MG63 (cell line): ENCODE data around the gene MFN1. TPM values are rescaled to one million over a fixed set of nuclear protein-coding genes. Genes with fewer than 3 reads are reported as not detected.
A peak's percentile ranks its signal among the peaks of the same experiment; 100 is the strongest.
"Not testable (repeated sequence)": the region's sequence is repeated elsewhere in the genome, so short reads cannot be mapped to it uniquely, and the experiment has no call there.

Experiments used
- DNase-seq: peaks from one replicate; pipeline ENCODE4 v3.0.0-alpha.2; 2020
- H3K27me3 ChIP-seq: fragments of 250-450 bp; sonication (Bioruptor Pico); 2 replicates; pipeline ENCODE4 v1.5.1; 2020; ENCODE audit warnings: mild to moderate bottlenecking, moderate library complexity
- H3K36me3 ChIP-seq: fragments of 250-450 bp; sonication (Bioruptor Pico); 2 replicates; pipeline ENCODE4 v1.5.1; 2020; ENCODE audit warnings: mild to moderate bottlenecking, moderate library complexity
- H3K4me3 ChIP-seq: fragments of 250-450 bp; sonication (Bioruptor Pico); 2 replicates; pipeline ENCODE4 v1.5.1; 2020; ENCODE audit warnings: mild to moderate bottlenecking, moderate library complexity
- H3K9me3 ChIP-seq: fragments of 250-450 bp; sonication (Bioruptor Pico); 2 replicates; pipeline ENCODE4 v1.5.1; 2020; ENCODE audit warnings: mild to moderate bottlenecking, moderate library complexity
- total RNA-seq: library from RNA; depleted of rRNA; stranded (reverse); fragments of >200 nt; shearing (Covaris generic); gene quantifications from 2 replicates; pipeline ENCODE4 v1.2.3, GENCODE V29; 2014; ENCODE audit warnings: low replicate concordance; rRNA removed

Gene MFN1
- total RNA-seq, result 40.8 and 51.8 TPM in 2 replicates

GRCh38 chr3:179347345-179348194, at the start of gene MFN1:
TSS of gene MFN1 (plus strand) at chr3:179347709. CDS start at chr3:179348852, 1,143 bp downstream.
- peaks cover 19% of the 10 kb centered on the region for H3K36me3 ChIP-seq
- peak; percentile 96 for DNase-seq
- H3K9me3 ChIP-seq, result no peaks in the 10 kb centered on the region
- peak within 1 kb of the TSS; percentile 89 for H3K4me3 ChIP-seq
- no peaks in the 10 kb centered on the region for H3K27me3 ChIP-seq

- DNase-seq, result no peak
- Histone ChIP-seq H3K9me3 (no peaks in the 10 kb centered on the region), H3K27me3 (no peaks in the 10 kb centered on the region; the same call in 1 of the 2 replicates), H3K36me3 (no peaks in the 10 kb centered on the region), H3K4me3 (no peak overlapping the region)
These were observed 49.4 kb upstream of the MFN1 start for GRCh38 chr3:179297971-179298725.

GRCh38 chr3:179299316-179299715, 48.2 kb upstream of the MFN1 start:
- no peak for DNase-seq
- H3K27me3 ChIP-seq, result no peaks in the 10 kb centered on the region; the same call in 1 of the 2 replicates
- no peaks in the 10 kb centered on the region for H3K9me3 ChIP-seq
- no peaks in the 10 kb centered on the region for H3K36me3 ChIP-seq
- H3K4me3 ChIP-seq, result no peak overlapping the region

GRCh38 chr3:179299999-179300613, 47.4 kb upstream of the MFN1 start:
- no peak for DNase-seq
- no peaks in the 10 kb centered on the region; the same call in 1 of the 2 replicates for H3K27me3 ChIP-seq

GRCh38 chr3:179301645-179302044, 45.9 kb upstream of the MFN1 start:
- Histone ChIP-seq H3K9me3 (no peaks in the 10 kb centered on the region), H3K27me3 (no peaks in the 10 kb centered on the region; the same call in 1 of the 2 replicates), H3K4me3 (no peak overlapping the region), H3K36me3 (no peaks in the 10 kb centered on the region)
- no peak for DNase-seq

More at GRCh38 chr3:179299999-179300613, 47.4 kb upstream of the MFN1 start:
- H3K36me3 ChIP-seq, result no peaks in the 10 kb centered on the region
- H3K4me3 ChIP-seq, result no peak overlapping the region
- no peaks in the 10 kb centered on the region for H3K9me3 ChIP-seq

- DNase-seq, result no peak
- Histone ChIP-seq H3K9me3 (no peaks in the 10 kb centered on the region), H3K4me3 (no peak overlapping the region), H3K27me3 (no peaks in the 10 kb centered on the region; the same call in 1 of the 2 replicates), H3K36me3 (no peaks in the 10 kb centered on the region)
These were observed 45.4 kb upstream of the MFN1 start for GRCh38 chr3:179302111-179302510.

- no peaks in the 10 kb centered on the region for H3K36me3 ChIP-seq
- H3K27me3 ChIP-seq, result no peaks in the 10 kb centered on the region; the same call in 1 of the 2 replicates
- no peak for DNase-seq
- no peaks in the 10 kb centered on the region for H3K9me3 ChIP-seq
- H3K4me3 ChIP-seq, result no peak overlapping the region
These were observed 42.9 kb upstream of the MFN1 start for GRCh38 chr3:179304605-179305004.

- H3K4me3 ChIP-seq, H3K36me3 ChIP-seq, H3K9me3 ChIP-seq, DNase-seq, H3K27me3 ChIP-seq: not testable (repeated sequence)
These were observed 40.1 kb upstream of the MFN1 start for GRCh38 chr3:179307362-179307761.

GRCh38 chr3:179308001-179308400, 39.5 kb upstream of the MFN1 start:
- H3K36me3 ChIP-seq, result no peaks in the 10 kb centered on the region
- no peaks in the 10 kb centered on the region for H3K9me3 ChIP-seq
- peaks cover 3% of the 10 kb centered on the region for H3K27me3 ChIP-seq
- no peak overlapping the region for H3K4me3 ChIP-seq
- DNase-seq, result no peak

GRCh38 chr3:179309225-179310078, 38.1 kb upstream of the MFN1 start:
- Histone ChIP-seq H3K36me3 (no peaks in the 10 kb centered on the region), H3K27me3 (peaks cover 3% of the 10 kb centered on the region; the same call in 1 of the 2 replicates), H3K9me3 (no peaks in the 10 kb centered on the region), H3K4me3 (no peak overlapping the region)
- no peak for DNase-seq

- no peak for DNase-seq
- H3K9me3 ChIP-seq, result no peaks in the 10 kb centered on the region
These were observed 28.6 kb upstream of the MFN1 start for GRCh38 chr3:179318876-179319275.

GRCh38 chr3:179321668-179322285, 25.7 kb upstream of the MFN1 start:
- DNase-seq, result peak; percentile 55

More at GRCh38 chr3:179318876-179319275, 28.6 kb upstream of the MFN1 start:
- Histone ChIP-seq H3K36me3 (0 out of 2 replicates have a peak, but pooled peaks cover under 1% of the 10 kb centered on the region), H3K4me3 (no peak overlapping the region), H3K27me3 (no peaks in the 10 kb centered on the region)

GRCh38 chr3:179322286-179323196, 25.0 kb upstream of the MFN1 start, which contains the start of gene ZNF639:
TSS of gene ZNF639 (plus strand) at chr3:179323031. CDS start at chr3:179328294, 5,263 bp downstream.
- Histone ChIP-seq H3K27me3 (no peaks in the 10 kb centered on the region), H3K9me3 (no peaks in the 10 kb centered on the region), H3K36me3 (peaks cover 36% of the 10 kb centered on the region), H3K4me3 (peak within 1 kb of the TSS; percentile 89)
- peak; percentile 94 for DNase-seq

More at GRCh38 chr3:179321668-179322285, 25.7 kb upstream of the MFN1 start:
- Histone ChIP-seq H3K27me3 (no peaks in the 10 kb centered on the region), H3K4me3 (peak overlapping the region; percentile 89), H3K9me3 (no peaks in the 10 kb centered on the region), H3K36me3 (peaks cover 28% of the 10 kb centered on the region)
